GM06990 (cell line): ENCODE data around the gene CETP.

Experiments
- DNase-seq: peaks from one replicate; pipeline ENCODE4 v3.0.0-alpha.2; 2011; ENCODE audit not compliant: insufficient read length; ENCODE audit errors: extremely low read depth
- H3K27me3 ChIP-seq: replicated peaks from 2 replicates; pipeline ENCODE4 v1.6.0; 2011; ENCODE audit warnings: low read length; ENCODE audit not compliant: control insufficient read depth, insufficient read depth
- H3K36me3 ChIP-seq: 2 replicates; pipeline ENCODE4 v1.5.1; 2011; ENCODE audit warnings: low read length; ENCODE audit not compliant: control insufficient read depth, insufficient read depth
- H3K4me3 ChIP-seq: replicated peaks from 2 replicates; pipeline ENCODE4 v1.5.1; 2011; ENCODE audit warnings: low read depth, mild to moderate bottlenecking, control low read depth, low read length
- TF ChIP-seq, protein P1 (sequence below): IDR thresholded peaks from 2 replicates; pipeline ENCODE4 v1.5.1; 2011; ENCODE audit warnings: low read length, control low read depth, mild to moderate bottlenecking, inconsistent platforms; ENCODE audit not compliant: insufficient read depth, poor library complexity, severe bottlenecking

Gene CETP

DNA sequence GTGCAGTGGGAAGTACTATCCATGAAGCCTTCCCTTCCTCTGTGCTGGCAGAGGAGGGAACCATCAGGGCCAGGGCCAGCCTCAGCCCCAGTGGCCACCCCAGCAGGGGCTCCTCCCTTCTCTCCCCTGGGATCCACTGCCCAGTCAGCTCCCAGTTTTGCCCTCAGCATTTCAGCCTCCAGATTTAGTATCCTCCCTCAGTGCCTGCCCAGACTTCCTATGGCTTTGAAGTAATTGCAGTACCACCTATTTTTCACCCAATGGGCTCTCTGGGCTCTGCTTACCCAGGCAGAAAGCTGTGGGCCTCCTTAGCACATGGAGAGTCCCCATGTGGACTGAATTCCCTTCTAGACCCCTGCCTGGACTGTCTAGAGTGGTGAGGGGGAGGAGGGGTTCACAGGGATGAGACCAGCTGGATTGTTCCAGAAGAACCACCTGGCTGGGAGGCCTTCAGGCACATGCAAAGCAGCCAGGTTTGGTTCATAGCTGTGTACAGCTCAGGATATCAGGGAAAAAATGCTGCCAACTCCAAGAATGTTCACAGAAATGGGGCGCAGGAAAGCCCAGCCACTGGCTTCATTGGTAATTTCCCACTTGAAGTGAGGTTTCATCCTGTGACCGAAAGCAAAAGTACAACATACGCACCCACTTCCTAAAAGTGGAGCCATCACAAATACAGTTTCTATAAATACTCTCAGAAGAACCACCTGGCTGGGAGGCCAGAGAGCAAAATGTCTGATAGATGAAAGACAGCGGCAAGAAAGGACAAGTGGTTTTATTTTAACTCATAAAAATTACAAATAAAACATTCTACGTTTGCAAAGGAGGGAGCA is 45.0 kb upstream of the CETP start:
- H3K27me3 ChIP-seq = no peaks in the 10 kb centered on the region
- DNase-seq = peak; percentile 53
- H3K36me3 ChIP-seq = no peaks in the 10 kb centered on the region
- peak overlapping the region; percentile 30 for H3K4me3 ChIP-seq
- TF ChIP-seq, protein P1, sequence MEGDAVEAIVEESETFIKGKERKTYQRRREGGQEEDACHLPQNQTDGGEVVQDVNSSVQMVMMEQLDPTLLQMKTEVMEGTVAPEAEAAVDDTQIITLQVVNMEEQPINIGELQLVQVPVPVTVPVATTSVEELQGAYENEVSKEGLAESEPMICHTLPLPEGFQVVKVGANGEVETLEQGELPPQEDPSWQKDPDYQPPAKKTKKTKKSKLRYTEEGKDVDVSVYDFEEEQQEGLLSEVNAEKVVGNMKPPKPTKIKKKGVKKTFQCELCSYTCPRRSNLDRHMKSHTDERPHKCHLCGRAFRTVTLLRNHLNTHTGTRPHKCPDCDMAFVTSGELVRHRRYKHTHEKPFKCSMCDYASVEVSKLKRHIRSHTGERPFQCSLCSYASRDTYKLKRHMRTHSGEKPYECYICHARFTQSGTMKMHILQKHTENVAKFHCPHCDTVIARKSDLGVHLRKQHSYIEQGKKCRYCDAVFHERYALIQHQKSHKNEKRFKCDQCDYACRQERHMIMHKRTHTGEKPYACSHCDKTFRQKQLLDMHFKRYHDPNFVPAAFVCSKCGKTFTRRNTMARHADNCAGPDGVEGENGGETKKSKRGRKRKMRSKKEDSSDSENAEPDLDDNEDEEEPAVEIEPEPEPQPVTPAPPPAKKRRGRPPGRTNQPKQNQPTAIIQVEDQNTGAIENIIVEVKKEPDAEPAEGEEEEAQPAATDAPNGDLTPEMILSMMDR = no peak

DNA sequence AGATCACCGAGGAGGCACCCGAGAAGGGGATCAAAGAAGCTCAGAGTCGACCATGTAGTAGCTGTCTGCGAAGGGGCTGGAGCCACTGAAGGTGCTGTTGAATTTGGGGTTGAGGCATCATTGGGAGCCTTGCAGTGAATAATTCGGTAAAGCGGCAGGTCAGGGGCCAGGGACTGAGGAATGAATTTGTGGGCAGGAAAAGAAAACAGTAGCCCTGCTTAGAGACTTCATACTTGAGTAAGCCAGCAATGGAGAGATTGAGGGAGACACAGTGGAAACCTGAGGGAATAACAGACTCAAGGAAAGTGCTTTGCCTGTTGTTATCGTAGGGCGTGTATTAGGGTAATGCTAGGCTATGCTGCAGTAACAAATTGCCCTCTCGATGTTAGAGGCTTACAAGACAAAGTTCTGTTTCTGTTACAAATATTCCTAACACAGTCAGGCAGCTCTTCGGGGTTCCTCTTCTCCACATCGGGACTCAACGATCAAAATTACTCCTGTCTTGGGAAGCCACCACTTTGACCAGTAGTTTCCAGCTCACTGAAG is 43.2 kb upstream of the CETP start:
- Histone ChIP-seq H3K27me3 (no peaks in the 10 kb centered on the region), H3K36me3 (no peaks in the 10 kb centered on the region), H3K4me3 (no peak overlapping the region)
- TF ChIP-seq, protein P1 = no peak
- no peak for DNase-seq

DNA sequence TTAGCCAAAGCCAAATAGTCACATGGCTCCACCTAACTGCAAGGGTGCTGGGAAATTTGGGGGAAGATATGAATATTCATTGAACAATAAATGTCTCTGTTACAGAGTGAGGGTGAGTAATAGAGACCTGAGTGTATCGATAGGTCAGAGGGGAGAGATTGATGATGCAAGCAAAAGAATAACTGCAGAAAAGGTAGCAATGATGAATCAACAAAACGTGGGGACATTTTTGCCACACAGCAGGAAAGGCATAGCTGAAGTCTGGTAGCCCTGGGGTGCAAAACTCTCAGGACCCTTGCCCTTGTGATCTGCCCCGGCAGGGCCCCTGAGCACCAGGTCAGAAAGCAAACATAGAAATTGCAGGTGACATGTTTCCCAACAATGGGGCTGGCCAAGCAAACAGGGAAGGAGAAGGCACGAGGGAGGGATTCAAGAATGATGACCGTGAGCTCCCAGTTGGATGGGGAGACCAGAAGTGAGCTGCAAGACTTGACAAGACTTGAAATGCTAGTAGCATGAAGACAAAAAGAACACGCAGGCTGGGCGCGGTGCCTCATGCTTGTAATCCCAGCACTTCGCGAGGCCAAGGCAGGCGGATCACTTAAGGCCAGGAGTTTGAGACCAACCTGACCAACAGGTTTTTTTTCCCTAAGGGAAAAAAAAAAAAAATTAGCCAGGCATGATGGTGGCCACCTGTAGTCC is 42.5 kb upstream of the CETP start:
- Histone ChIP-seq H3K27me3 (no peaks in the 10 kb centered on the region), H3K4me3 (no peak overlapping the region), H3K36me3 (no peaks in the 10 kb centered on the region)
- no peak for DNase-seq
- TF ChIP-seq, protein P1 = no peak

DNA sequence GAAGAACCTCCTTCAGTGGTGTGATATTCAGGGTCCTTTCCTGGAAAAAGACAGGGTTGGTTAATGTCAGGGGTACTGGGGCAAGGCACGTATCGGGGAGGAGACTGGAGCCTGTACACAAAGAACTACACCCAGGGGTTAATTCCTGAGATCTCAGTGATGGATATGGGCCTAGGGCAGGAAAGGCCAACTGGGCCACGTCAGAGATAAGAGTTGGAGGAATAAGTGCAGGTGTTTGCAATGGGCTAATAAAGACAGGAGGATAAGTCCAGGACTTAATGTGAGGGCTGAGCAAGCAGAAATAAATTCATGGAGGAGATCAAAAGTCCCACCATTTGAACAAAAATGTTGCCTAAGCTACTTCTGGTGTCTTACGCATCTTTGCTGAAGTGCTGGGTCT is 40.2 kb upstream of the CETP start:
- Histone ChIP-seq H3K36me3 (no peaks in the 10 kb centered on the region), H3K4me3 (no peak overlapping the region), H3K27me3 (no peaks in the 10 kb centered on the region)
- TF ChIP-seq, protein P1 = no peak
- DNase-seq = no peak

DNA sequence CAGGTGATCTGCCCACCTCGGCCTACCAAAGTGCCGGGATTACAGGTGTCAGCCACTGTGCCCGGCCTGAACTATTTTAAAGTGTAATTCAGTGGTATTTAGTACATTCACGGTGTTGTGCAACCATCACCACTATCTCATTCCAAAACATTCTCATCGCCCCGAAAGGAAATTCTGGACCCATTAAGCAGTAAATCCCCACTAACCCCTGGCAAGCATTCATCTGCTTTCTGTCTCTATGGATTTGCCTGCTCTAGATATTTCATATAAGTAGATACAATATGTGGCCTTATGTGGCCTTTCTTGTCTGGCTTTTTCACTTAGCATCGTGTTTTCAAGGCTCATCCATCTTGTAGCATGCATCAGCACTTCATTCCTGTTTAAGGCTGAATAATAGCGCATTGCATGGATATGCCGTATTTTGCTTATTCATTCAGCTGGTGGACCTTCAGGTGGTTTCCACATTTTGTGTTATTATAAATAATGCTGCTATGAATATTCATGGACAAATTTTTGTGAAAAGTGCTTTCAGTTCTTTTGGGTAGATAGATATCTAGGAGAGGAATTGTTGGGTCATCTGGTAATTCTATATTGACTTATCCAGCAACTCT is 38.2 kb upstream of the CETP start:
- no peak for DNase-seq
- Histone ChIP-seq H3K4me3 (no peak overlapping the region), H3K27me3 (no peaks in the 10 kb centered on the region), H3K36me3 (no peaks in the 10 kb centered on the region)
- TF ChIP-seq, protein P1 = no peak
